Raji (cell line): ENCODE results near the gene ATP6AP1.

Experiments used
- POLR2A ChIP-seq: IDR thresholded peaks from 2 replicates; pipeline ENCODE4 v1.6.1; 2011; ENCODE audit warnings: low read depth, low read length, control low read depth; ENCODE audit not compliant: insufficient read depth

ATP6AP1 gene

GRCh38 chrX:154457491-154458115 lies 29.1 kb downstream of the ATP6AP1 start:
- no peak for TF ChIP-seq POLR2A

- TF ChIP-seq POLR2A = peak; percentile 40
Observed at GRCh38 chrX:154458116-154458953, 29.9 kb downstream of the ATP6AP1 start, which contains the start of gene PLXNA3. Gene PLXNA3 (plus strand): TSS chrX:154458281. CDS start chrX:154460184, 1,903 bp downstream.

DNA sequence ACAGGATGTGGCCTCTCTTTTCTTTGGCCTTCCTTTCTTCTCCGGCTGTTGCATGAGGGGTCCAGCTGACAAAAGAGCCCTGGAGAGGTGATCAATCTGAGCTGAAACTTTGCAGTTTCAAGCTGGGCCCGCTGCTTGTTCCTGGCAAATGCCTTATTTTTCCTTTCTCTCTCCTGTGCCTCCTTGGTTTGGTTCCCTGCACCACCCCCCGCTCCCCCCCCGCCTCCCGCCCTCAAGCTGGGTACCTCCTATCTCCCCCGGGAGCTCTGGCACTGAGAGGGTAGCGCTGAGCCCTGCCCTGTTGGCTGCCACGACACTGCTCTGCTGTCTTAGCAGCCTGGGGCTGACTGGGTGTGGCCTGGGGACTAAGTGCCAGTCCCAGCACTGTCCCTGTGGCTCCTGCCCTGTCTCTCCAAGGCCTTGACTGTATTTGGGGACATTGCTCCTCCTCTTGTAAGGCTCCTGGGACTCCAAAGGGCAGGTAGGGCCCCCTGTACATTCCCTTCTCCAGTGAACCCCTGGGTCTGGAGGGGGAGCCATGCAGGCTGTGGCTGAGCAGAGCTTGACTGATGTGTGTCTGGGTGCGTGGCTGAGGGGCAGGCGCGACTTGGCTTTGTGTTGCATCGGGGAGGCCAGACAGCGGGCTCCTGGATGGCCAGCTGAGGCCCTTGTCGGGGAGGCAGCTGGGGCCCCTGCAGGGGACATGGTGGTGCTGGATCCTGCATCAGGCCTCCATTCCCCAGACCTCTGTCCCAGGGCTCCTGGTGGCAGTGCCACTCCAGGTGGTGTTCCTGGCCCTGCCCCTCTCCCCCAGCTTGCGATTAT lies 30.7 kb downstream of the ATP6AP1 start:
- no peak for TF ChIP-seq POLR2A

DNA sequence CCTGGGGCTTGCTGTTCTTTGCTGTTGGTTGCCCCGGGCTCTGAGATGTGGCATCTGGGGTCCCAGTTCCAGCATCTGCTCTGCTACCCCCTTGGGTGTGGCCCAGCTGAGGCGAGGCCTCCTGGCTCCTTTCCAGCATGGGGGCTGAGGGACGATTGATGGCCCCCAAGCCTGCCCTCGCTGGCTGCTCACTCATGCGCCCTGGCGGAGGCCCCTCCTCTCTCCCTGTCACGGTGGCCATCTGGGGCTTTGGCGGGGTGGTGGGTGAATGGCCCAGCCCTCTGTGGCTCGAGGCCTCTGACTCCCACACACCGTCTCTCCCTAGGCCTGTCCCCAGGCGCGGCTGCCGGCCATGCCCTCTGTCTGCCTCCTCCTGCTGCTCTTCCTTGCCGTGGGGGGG lies 31.4 kb downstream of the ATP6AP1 start:
- TF ChIP-seq POLR2A = no peak

DNA sequence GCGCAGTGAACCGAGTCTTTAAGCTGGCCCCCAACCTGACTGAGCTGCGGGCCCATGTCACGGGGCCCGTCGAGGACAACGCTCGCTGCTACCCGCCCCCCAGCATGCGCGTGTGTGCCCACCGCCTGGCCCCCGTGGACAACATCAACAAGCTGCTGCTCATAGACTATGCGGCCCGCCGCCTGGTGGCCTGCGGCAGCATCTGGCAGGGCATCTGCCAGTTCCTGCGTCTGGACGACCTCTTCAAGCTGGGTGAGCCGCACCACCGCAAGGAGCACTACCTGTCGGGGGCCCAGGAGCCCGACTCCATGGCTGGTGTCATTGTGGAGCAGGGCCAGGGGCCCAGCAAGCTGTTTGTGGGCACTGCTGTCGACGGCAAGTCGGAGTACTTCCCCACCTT lies 31.8 kb downstream of the ATP6AP1 start:
- no peak for TF ChIP-seq POLR2A

GRCh38 chrX:154462396-154462795 lies 33.9 kb downstream of the ATP6AP1 start:
- TF ChIP-seq POLR2A = no peak

DNA sequence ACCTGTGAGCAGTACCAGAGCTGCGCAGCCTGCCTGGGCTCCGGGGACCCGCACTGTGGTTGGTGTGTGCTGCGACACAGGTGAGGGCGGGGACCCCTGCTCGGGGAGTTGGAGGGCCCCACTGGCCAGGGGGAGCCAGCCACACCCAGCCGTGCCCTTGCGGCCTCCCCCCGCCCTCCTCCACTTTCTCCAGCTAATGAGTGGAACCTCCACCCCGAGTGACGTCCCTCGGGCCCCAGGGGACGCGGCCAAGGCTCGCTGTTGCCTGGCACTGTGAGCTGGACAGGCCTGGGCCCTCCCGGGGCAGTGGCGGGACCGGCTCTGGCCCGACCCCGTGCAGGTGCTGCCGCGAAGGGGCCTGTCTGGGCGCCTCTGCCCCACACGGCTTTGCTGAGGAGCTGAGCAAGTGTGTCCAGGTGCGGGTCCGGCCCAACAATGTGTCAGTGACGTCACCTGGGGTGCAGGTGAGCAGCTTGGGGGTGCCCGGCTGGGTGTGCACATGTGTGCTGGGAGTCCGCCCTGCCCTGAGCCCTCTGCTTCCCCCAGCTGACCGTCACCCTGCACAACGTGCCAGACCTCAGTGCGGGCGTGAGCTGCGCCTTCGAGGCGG lies 35.2 kb downstream of the ATP6AP1 start:
- no peak for TF ChIP-seq POLR2A

DNA sequence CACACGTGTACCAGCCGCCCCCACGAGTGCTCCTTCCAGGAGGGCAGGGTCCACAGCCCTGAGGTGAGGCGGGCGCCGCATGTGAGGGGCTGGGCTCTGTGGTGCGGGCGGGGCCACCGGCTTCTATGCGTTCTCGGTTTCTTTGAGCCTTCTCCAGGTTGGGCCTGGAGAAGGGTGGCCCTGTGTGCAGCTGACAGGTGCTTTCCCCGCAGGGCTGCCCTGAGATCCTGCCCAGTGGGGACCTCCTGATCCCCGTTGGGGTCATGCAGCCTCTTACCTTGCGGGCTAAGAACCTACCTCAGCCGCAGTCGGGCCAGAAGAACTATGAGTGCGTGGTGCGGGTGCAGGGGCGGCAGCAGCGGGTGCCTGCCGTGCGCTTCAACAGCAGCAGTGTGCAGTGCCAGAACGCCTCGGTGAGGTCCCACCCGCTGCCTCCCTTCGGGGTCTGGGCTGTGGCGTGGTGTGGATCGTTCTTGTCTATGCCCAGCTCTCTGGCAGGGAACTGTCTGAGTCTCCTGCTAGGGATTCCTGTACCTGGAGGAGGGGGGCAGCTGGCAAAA lies 36.4 kb downstream of the ATP6AP1 start:
- no peak for TF ChIP-seq POLR2A

GRCh38 chrX:154465601-154466000 lies 37.1 kb downstream of the ATP6AP1 start:
- no peak for TF ChIP-seq POLR2A

GRCh38 chrX:154466036-154466435 lies 37.6 kb downstream of the ATP6AP1 start:
- no peak for TF ChIP-seq POLR2A

DNA sequence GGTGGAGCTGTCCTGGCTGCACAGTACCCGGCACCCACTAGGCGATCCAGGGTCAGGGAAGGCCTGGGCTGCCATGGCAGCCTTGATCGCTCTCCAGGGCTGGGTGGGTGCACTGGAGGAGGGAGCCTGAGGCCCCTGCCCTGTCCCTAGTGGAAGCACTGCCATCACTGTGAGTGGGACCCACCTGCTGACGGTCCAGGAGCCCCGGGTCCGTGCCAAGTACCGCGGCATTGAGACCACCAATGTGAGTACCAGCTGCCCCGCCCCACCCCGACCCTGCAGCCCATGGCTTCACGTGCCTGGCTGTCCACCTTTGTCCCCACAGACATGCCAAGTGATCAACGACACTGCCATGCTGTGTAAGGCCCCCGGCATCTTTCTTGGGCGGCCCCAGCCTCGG lies 38.4 kb downstream of the ATP6AP1 start:
- no peak for TF ChIP-seq POLR2A

DNA sequence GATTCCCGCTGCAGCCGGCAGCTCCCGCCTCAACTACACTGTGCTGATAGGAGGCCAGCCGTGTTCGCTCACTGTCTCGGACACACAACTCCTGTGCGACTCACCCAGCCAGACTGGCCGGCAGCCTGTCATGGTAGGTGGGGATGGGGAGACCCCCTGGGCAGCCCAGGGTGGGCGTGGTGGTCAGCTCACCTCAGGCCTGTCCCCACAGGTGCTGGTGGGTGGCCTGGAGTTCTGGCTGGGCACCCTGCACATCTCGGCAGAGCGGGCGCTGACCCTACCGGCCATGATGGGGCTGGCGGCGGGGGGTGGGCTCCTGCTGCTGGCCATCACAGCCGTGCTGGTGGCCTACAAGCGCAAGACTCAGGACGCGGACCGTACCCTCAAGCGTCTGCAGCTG lies 39.1 kb downstream of the ATP6AP1 start:
- TF ChIP-seq POLR2A = no peak

GRCh38 chrX:154468217-154468616 lies 39.7 kb downstream of the ATP6AP1 start:
- TF ChIP-seq POLR2A = no peak

DNA sequence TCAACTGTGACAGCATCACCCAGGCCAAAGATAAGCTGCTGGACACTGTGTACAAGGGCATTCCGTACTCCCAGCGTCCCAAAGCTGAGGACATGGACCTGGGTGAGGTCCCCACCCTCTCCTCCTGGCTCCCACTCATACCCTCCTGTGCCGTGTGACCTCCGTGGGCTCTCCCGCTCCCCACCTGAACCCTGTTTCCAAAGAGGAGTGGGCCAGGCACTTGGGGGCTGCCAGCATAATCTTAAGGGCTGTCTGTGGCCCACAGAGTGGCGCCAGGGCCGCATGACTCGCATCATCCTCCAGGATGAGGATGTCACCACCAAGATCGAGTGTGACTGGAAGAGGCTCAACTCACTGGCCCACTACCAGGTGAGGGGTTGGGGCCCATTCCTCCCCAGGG lies 40.6 kb downstream of the ATP6AP1 start:
- TF ChIP-seq POLR2A = no peak

DNA sequence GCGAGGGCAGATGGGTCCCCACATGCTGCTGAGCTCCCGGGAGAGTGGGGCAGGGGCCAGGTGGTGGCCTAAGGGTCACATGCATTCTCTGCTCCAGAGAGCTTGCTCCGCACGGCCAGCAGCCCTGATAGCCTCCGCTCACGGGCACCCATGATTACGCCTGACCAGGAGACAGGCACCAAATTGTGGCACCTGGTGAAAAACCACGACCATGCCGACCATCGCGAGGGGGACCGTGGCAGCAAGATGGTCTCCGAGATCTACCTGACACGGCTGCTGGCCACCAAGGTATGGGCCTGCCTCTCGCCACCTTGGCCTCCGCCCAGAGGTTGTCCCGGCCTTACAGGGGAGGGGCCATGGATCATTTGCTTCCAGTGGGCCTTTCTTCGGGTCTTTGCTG lies 41.4 kb downstream of the ATP6AP1 start:
- TF ChIP-seq POLR2A = no peak
